ENCODE measurements around the gene NOC4L. TPM values are rescaled to one million over a fixed set of nuclear protein-coding genes. Genes with fewer than 3 reads are reported as not detected.

The NOC4L gene
- total RNA-seq, 2 experiments from 2014 or later, result 32.8 to 34.4 TPM

GRCh38 chr12:132155771-132156572 is 11.7 kb downstream of the NOC4L start:
- H3K27me3 Mint-ChIP-seq (ENCODE audit: low read depth), result no peaks in the 10 kb centered on the region
- H3K36me3 Mint-ChIP-seq (ENCODE audit: low read depth), result peaks cover 2% of the 10 kb centered on the region
- ChIA-PET POLR2A (no interaction called here), CTCF (interaction anchor here (1.0 kb wide), 1 partner anchor 63 kb away, joined by 3 read pairs; no protein-coding TSS in a partner anchor)
- no peak for ATAC-seq
- H3K4me3 Mint-ChIP-seq, result no peak overlapping the region
- H3K27ac Mint-ChIP-seq, result no peak overlapping the region
- no peak for DNase-seq
- peaks cover 2% of the 10 kb centered on the region for H3K4me1 Mint-ChIP-seq (ENCODE audit: low read depth)
- no peaks in the 10 kb centered on the region for H3K9me3 Mint-ChIP-seq (ENCODE audit: insufficient read depth)

- H3K27ac Mint-ChIP-seq, result no peak overlapping the region
- H3K4me3 Mint-ChIP-seq, result no peak overlapping the region
- ChIA-PET CTCF (no interaction called here), POLR2A (no interaction called here)
- no peaks in the 10 kb centered on the region for H3K9me3 Mint-ChIP-seq (ENCODE audit: insufficient read depth)
- DNase-seq (no peak), ATAC-seq (no peak)
- peaks cover 2% of the 10 kb centered on the region for H3K36me3 Mint-ChIP-seq (ENCODE audit: low read depth)
- H3K4me1 Mint-ChIP-seq (ENCODE audit: low read depth), result peaks cover 2% of the 10 kb centered on the region
- H3K27me3 Mint-ChIP-seq (ENCODE audit: low read depth), result no peaks in the 10 kb centered on the region
These were observed 12.5 kb downstream of the NOC4L start for GRCh38 chr12:132156573-132157325.

GRCh38 chr12:132157733-132158409 is 13.6 kb downstream of the NOC4L start:
- ATAC-seq (no peak), DNase-seq (no peak)
- Mint-ChIP-seq H3K4me1 (ENCODE audit: low read depth) (peaks cover 11% of the 10 kb centered on the region), H3K27me3 (ENCODE audit: low read depth) (no peaks in the 10 kb centered on the region), H3K4me3 (no peak overlapping the region), H3K9me3 (ENCODE audit: insufficient read depth) (no peaks in the 10 kb centered on the region), H3K36me3 (ENCODE audit: low read depth) (peaks cover 2% of the 10 kb centered on the region), H3K27ac (no peak overlapping the region)
- CTCF ChIA-PET, result no interaction called here
- POLR2A ChIA-PET, result no interaction called here

DNA sequence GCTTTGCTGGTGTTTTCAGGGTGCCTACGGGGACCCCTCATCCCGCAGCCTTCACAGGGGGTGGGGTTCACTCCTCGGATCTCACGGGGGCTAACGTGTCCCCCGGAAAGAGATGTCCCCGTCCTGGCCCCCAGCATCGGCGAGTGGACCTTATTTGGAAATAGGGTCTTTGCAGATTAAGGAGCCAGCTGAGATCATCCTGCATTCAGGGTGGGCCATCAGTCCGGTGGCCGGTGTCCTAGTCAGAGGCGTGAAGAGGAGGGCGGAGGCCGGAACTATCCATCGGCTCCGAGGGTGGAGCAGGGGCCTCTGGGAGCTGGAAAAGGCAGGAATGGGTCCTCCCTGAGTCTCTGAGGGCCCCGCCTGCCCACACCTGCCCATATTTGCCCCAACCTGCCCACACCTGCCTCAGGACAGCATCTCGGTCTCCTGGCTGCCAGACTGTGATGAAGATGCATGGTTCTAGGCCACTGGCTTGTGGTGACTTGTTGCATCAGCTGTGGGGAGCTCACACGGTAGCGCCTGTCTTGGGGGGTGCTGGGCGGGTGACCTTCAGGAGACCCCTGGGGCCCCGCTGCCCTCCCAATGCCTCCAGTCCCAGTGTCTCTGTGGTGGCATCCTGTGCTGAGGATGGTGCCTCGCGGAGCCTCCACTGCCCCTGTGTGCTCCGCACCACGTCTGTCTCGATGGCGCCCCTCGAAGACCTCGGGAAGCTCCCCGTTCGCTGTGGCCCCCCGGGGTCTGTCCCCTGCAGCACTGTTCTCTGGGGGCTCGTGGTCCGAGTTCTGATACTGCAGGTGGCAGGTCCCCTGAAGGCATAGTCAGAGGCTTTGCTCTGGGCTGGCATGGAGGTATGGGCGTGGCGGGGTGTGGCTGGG is 14.7 kb downstream of the NOC4L start:
- Mint-ChIP-seq H3K27me3 (ENCODE audit: low read depth) (no peaks in the 10 kb centered on the region), H3K9me3 (ENCODE audit: insufficient read depth) (no peaks in the 10 kb centered on the region), H3K4me1 (ENCODE audit: low read depth) (peaks cover 21% of the 10 kb centered on the region), H3K4me3 (no peak overlapping the region), H3K36me3 (ENCODE audit: low read depth) (peaks cover 2% of the 10 kb centered on the region), H3K27ac (no peak overlapping the region)
- ChIA-PET POLR2A (no interaction called here), CTCF (no interaction called here)
- DNase-seq (no peak), ATAC-seq (no peak)

DNA sequence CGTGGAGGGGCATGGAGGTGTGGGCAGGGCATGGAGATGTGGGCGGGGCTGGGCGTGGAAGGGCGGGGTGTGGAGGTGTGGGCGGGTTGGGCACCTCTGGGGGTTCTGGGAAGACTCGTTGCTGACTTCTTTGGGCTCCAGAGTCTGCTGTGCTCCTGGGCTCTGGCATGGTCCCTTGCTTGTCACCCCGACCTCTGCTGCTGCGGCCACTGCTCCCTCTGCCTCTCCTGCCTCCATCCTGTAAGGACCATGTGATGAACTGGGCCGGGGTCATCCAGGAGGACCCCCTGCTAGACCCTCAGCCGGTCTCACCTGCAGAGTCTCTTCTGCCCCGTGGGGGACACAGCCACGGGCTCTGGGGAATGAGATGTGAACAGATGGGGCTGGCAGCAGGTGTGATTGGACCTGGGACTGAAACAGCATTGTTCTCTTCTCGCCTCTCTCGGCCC is 15.3 kb downstream of the NOC4L start:
- ChIA-PET CTCF (no interaction called here), POLR2A (no interaction called here)
- Mint-ChIP-seq H3K9me3 (ENCODE audit: insufficient read depth) (no peaks in the 10 kb centered on the region), H3K27ac (no peak overlapping the region), H3K4me3 (no peak overlapping the region), H3K27me3 (ENCODE audit: low read depth) (peaks cover 3% of the 10 kb centered on the region), H3K4me1 (ENCODE audit: low read depth) (peaks cover 23% of the 10 kb centered on the region), H3K36me3 (ENCODE audit: low read depth) (peaks cover 2% of the 10 kb centered on the region)
- DNase-seq (no peak), ATAC-seq (no peak)

- DNase-seq (no peak), ATAC-seq (no peak)
- no peak overlapping the region for H3K27ac Mint-ChIP-seq
- H3K27me3 Mint-ChIP-seq (ENCODE audit: low read depth), result peaks cover 3% of the 10 kb centered on the region
- no peak overlapping the region for H3K4me3 Mint-ChIP-seq
- peaks cover 22% of the 10 kb centered on the region for H3K4me1 Mint-ChIP-seq (ENCODE audit: low read depth)
- H3K36me3 Mint-ChIP-seq (ENCODE audit: low read depth), result peaks cover 2% of the 10 kb centered on the region
- CTCF ChIA-PET, result no interaction called here
- H3K9me3 Mint-ChIP-seq (ENCODE audit: insufficient read depth), result no peaks in the 10 kb centered on the region
- POLR2A ChIA-PET, result no interaction called here
These were observed 15.8 kb downstream of the NOC4L start for GRCh38 chr12:132160016-132160415.

GRCh38 chr12:132160601-132161035 is 16.4 kb downstream of the NOC4L start:
- no peak overlapping the region for H3K4me3 Mint-ChIP-seq
- DNase-seq (no peak), ATAC-seq (no peak)
- POLR2A ChIA-PET, result interaction anchor here (0.6 to 1.1 kb wide), 3 partner anchors 8 to 35 kb away, joined by 3 to 4 read pairs (median 4); no protein-coding TSS in a partner anchor
- H3K4me1 Mint-ChIP-seq (ENCODE audit: low read depth), result peaks cover 22% of the 10 kb centered on the region
- peaks cover 2% of the 10 kb centered on the region for H3K36me3 Mint-ChIP-seq (ENCODE audit: low read depth)
- CTCF ChIA-PET, result interaction anchor here (0.9 kb wide), 1 partner anchor 25 kb away, joined by 3 read pairs; no protein-coding TSS in a partner anchor
- H3K27ac Mint-ChIP-seq, result no peak overlapping the region
- H3K27me3 Mint-ChIP-seq (ENCODE audit: low read depth), result peaks cover 3% of the 10 kb centered on the region
- no peaks in the 10 kb centered on the region for H3K9me3 Mint-ChIP-seq (ENCODE audit: insufficient read depth)

- Mint-ChIP-seq H3K4me1 (ENCODE audit: low read depth) (peaks cover 22% of the 10 kb centered on the region), H3K4me3 (no peak overlapping the region), H3K36me3 (ENCODE audit: low read depth) (peaks cover 2% of the 10 kb centered on the region), H3K27ac (no peak overlapping the region), H3K27me3 (ENCODE audit: low read depth) (peaks cover 3% of the 10 kb centered on the region), H3K9me3 (ENCODE audit: insufficient read depth) (no peaks in the 10 kb centered on the region)
- ChIA-PET POLR2A (interaction anchor here (0.6 to 1.1 kb wide), 3 partner anchors 9 to 35 kb away, joined by 3 to 4 read pairs (median 4); no protein-coding TSS in a partner anchor), CTCF (interaction anchor here (0.9 to 1.9 kb wide), 2 partner anchors 24 to 28 kb away, joined by 3 to 6 read pairs; no protein-coding TSS in a partner anchor)
- no peak for DNase-seq
- no peak for ATAC-seq
These were observed 17.0 kb downstream of the NOC4L start for GRCh38 chr12:132161036-132161781.

DNA sequence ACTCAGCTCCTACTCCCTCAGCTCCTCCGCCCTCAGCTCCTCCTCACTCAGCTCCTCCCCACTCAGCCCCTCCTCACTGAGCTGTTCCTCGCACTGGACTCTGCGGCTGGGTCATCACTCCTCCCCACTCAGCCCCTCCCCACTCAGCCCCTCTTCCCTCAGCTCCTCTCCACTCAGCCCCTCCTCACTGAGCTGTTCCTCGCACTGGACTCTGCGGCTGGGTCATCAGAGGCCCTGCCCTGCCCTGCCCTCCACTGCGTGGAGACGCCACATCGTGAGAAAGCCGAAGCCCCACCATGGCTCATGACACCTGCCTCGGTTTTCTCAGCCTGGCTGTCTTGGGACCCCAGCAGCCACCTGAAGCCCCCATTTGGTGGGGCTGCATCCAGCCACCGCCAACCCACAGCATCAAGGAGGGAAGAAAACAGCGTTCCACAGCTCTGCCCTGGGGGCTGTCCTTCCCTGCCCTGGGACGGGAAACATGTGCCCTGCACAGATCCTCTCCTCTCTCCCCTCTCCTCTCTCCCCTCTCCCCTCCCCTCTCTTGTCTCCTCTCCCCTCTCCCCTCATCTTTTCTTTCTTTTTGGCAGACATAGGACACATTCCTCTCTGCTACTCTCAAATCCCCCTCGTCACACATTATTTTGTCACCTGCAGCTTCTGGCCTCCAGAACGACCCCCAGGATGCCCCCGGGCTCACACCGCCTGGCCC is 17.7 kb downstream of the NOC4L start:
- ATAC-seq (no peak), DNase-seq (no peak)
- Mint-ChIP-seq H3K27ac (peak overlapping the region; percentile 15), H3K36me3 (ENCODE audit: low read depth) (peaks cover 2% of the 10 kb centered on the region), H3K4me3 (no peak overlapping the region), H3K4me1 (ENCODE audit: low read depth) (peaks cover 22% of the 10 kb centered on the region), H3K9me3 (ENCODE audit: insufficient read depth) (no peaks in the 10 kb centered on the region), H3K27me3 (ENCODE audit: low read depth) (peaks cover 3% of the 10 kb centered on the region)
- CTCF ChIA-PET, result interaction anchor here (1.0 to 2.6 kb wide), 4 partner anchors 8 to 58 kb away, joined by 3 to 15 read pairs (median 5); no protein-coding TSS in a partner anchor
- POLR2A ChIA-PET, result interaction anchor here (1.1 kb wide), 1 partner anchor 24 kb away, joined by 4 read pairs; no protein-coding TSS in a partner anchor

DNA sequence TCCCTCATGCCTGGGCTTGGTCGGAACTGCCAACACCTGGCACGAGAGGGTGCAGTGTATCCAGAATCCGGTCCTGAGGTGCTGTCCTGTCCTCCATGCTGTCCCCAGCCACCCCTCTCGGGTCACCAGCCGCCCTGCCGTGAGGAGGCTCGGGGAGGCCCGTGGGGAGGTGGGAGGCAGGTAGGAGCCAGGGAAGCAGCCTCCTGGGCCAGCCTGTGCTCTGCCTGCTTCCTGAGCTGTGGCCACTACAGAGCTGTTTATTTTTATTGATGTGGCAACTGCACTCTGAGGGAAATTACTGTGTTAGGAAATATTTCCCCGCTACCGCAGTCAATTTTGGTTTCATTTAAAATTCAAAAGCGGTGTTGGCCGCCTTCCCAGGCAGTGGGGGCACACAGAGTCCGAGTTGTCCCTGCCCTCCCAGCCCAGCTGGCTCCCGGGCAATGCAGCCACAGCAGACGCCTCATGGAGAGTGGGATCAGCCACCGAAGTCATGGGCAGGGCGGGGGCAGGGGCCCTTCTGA is 18.3 kb downstream of the NOC4L start:
- H3K9me3 Mint-ChIP-seq (ENCODE audit: insufficient read depth), result no peaks in the 10 kb centered on the region
- ChIA-PET CTCF (interaction anchor here (0.6 to 2.6 kb wide), 5 partner anchors 9 to 482 kb away, joined by 3 to 15 read pairs (median 4); no protein-coding TSS in a partner anchor), POLR2A (interaction anchor here (0.5 kb wide), 1 partner anchor 23 kb away, joined by 3 read pairs; no protein-coding TSS in a partner anchor)
- H3K4me3 Mint-ChIP-seq, result no peak overlapping the region
- peaks cover 3% of the 10 kb centered on the region for H3K27me3 Mint-ChIP-seq (ENCODE audit: low read depth)
- DNase-seq (no peak), ATAC-seq (peak; percentile 65)
- no peak overlapping the region for H3K27ac Mint-ChIP-seq
- peaks cover 2% of the 10 kb centered on the region for H3K36me3 Mint-ChIP-seq (ENCODE audit: low read depth)
- H3K4me1 Mint-ChIP-seq (ENCODE audit: low read depth), result peaks cover 23% of the 10 kb centered on the region

All from activated CD8-positive, alpha-beta T cell treated with anti-CD3 and anti-CD28 coated beads, Interleukin-2, amount 10 ng/mL, durations not matched to agents 7 days and 5 days (primary cell).